OCI-M2 (cell line): ENCODE data around the gene SESN2.
"Not testable (repeated sequence)": the region's sequence is repeated elsewhere in the genome, so short reads cannot be mapped to it uniquely, and the experiment has no call there.

ENCODE experiments used
- DNase-seq: peaks from one replicate; lab custom pipeline; 2025; ENCODE audit not compliant: unreplicated experiment; lab: John Stamatoyannopoulos, UW

SESN2 gene

GRCh38 chr1:28326984-28327383, 67.7 kb downstream of the SESN2 start:
- DNase-seq: no peak

- not testable (repeated sequence) for DNase-seq
Measured at GRCh38 chr1:28327431-28327830, 68.1 kb downstream of the SESN2 start.

- DNase-seq: no peak
Measured at GRCh38 chr1:28328228-28328648, 68.9 kb downstream of the SESN2 start.

GRCh38 chr1:28329395-28330153, 70.3 kb downstream of the SESN2 start:
- DNase-seq: no peak
